Hematopoietic multipotent progenitor cell (in vitro differentiated cells): Measurements from ENCODE around the gene KASH5. TPM values are rescaled to one million over a fixed set of nuclear protein-coding genes. Genes with fewer than 3 reads are reported as not detected.

Experiments used
- DNase-seq, 3 donors: peaks; one replicate each; pipeline ENCODE4 v3.0.0-alpha.2; 2011 to 2015; ENCODE audit warnings: low read depth in 2 of 3, low spot score in 2 of 3
- total RNA-seq: library from RNA; depleted of rRNA; stranded (reverse); fragments of >200 nt; gene quantifications from one replicate; pipeline ENCODE4 v1.2.3, GENCODE V29; 2012

The KASH5 gene
- total RNA-seq, 1 donor, result 0.27 TPM

DNA sequence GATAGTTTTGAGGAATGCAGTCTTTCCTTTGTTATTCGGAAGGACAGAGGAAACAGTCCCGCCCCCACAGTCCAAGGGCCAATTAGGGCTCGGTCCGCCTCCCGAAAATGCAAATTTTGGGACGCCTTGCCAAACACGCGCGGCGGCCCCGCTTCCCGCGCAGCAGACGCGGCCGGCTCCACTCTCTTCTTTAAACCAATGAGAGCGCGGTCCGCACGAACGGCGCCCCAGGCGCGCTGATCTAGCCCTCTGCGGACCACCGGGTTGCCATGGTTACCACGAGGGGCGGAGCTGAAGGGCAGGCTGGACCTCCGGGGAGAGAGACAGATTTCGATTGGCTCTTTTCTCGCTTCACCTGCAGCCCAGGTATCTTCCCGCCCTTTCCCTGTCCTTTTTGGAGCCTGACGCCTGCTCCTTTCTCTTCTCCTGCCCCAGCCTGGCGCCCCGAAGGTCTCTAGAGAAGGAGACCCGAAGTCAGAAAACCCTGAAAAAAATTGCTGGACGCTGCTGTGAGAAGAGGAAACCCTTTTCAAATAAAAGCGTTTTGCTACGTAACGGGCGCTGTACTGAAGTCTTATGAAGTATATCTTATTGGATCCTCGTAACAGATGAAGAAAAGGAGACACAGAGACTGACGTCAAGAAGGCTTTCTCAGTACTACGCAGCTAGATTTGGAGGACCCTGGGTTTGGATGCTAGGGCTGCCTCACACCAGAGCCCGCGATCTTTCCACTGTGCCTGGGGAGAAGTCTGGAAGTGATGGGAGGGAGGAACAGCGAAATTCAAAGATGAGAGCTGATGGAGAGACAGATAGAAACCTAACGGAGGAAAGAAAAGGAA, 33.2 kb downstream of the KASH5 start:
- DNase-seq, result peak in 2 of 3 donors; percentile 63 to 67

GRCh38 chr19:49421878-49422202, 33.8 kb downstream of the KASH5 start:
- DNase-seq, result no peak

GRCh38 chr19:49422407-49423070, 34.5 kb downstream of the KASH5 start:
- peak in 1 of 3 donors; percentile 59 for DNase-seq

GRCh38 chr19:49423071-49423984, 35.3 kb downstream of the KASH5 start, which contains the start of gene PTH2:
TSS of gene PTH2 (minus strand) at chr19:49423441. CDS start at chr19:49423339, 102 bp downstream.
- no peak for DNase-seq

DNA sequence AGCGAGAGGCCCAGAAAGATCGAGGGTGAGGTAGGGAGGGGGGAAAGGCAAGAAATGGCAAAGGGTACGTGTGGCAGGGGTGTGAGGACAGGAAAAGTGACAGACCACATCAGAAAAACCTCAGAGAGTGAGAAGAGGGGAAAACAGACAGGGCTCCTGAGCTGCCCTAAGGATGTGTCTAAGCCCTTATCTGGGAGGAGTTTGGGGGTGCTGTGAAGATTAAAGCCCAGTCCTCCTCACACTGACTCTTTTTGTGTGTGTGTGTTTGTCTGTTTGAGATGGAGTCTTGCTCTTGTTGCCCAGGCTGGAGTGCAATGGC, 35.9 kb downstream of the KASH5 start:
- DNase-seq, result no peak

- DNase-seq, result no peak
These were observed 37.1 kb downstream of the KASH5 start, which contains the start of gene GFY for GRCh38 chr19:49425178-49425577. TSS of gene GFY (plus strand) at chr19:49425388. CDS start at chr19:49426431, 1,043 bp downstream.

GRCh38 chr19:49425922-49426592, 38.0 kb downstream of the KASH5 start:
- DNase-seq, result no peak

- no peak for DNase-seq
These were observed 39.3 kb downstream of the KASH5 start for GRCh38 chr19:49427339-49427738.

DNA sequence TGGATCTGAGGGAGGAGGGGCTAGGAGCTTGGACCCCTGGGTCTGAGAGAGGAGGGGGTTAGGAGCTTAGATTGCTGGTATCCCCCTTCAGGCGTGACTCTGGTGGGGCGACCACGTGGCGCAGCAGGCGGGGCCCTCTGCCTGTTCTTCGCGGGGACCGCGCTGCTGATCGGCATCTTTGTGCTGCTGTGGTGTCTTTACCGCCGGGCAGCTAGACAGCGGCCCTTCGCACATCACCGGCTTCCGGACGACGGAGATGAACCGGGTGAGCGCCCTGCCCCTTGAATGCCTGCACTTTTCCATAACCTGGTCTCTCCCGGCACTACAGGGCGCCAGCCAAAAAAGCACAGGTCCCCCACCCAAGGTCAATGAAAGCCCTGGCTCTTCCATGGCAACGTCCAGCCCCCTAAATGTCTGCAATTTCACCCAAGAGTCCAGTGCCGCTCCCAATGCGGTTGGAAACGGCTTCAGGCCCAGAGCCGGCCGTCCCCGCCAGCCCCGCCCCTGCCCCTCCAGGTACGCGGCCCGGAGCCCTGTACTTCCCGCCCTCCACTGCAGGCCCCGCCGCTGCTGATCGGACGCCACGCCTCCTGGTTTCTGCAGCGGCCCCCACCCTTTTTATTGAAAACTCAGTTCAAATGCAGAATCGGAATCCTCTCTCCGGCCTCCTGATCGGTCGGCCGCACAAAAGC, 40.0 kb downstream of the KASH5 start:
- no peak for DNase-seq

DNA sequence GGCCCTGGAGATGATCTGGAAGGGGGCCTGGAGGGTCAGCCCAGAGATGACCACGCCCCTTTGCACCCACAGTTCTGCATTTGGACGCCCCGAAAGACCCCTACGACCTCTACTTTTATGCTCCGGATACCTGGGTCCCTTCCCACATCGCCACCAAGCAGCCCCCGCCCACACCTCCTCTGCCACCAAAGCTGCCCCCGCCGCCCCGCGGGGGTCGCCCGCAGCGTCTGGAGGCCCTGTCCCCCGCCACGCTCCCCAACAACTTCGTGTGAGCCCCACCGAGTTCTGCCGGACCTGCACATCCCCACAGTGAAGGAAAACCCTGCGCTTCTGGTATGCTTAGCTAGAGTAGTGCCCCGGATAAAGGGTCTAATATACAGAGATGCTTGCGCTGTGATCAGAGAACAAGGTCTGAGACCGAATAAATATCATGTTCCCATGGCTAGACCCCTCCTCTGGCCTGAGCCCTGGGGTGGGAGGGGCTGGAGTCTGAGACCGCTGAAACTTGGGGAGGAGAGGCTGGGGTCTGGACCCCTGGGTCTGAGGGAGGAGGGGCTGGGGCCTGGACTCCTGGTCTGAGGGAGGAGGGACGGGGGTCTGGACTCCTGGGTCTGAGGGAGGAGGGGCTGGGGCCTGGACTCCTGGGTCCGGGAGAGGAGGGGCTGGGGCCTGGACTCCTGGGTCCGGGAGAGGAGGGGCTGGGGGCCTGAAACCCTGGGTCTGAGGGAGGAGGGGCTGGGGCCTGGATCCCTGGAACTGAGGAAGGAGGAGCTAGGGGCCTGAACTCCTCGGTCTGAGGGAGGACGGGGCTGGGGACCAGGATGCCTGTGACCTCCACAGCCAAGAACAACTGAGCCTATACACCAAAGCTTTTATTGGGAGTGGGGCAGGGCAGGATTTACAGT, 40.8 kb downstream of the KASH5 start:
- no peak for DNase-seq

DNA sequence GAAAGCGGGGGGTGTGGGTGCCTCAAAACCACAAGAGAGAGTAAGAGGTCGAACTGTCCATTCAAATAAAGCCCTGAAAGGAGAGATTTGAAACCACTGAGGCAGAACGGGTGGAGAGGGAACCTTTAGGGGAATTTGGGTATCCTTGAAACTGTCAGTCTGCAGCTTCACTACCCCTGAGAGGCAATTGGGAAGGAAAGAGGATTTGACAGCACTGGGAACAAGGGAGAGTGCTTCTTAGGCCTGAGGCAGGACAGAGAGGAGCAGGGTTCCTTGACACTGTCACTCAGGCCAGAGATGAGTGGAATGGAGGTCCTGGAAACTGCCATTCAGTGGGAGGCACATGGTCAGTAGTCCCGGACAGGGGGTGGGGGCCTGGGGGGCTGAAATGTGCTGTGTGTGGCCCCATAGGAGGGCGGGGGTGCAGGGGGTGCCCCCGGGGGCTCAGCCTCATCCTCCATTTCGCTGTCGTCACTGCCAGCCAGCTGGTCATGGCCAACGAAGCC, 42.2 kb downstream of the KASH5 start:
- no peak for DNase-seq

DNA sequence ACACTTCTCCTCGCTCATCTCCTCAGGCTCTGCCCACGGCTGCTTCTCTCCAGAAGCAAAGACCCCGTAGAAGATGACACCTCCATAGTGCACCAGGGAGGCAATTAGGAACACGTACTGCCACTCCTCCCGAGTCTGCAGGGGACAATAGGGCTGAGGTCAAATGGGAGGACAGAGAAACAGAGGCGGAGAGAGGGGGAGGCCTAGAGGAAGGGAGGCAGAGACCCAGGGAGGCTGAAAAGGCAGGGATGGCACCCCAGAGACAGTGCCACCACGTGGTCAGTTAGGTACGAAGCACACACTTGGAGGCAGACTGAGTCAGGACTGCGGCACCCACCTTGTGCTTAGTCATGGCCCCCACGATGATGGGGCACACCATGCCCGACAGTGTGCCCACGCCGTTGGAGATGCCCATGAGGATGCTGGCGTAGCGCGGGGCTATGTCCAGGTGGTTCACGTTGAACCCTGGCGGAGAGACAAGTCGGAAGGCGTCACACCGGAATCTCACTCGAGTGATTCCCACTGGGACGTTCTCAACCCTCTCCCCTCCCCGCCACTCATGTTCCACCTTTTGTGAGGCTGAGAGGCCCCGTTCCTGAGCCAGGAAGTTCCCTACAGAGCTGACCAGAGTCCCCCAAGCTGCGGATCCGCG, 42.8 kb downstream of the KASH5 start:
- DNase-seq, result no peak

- peak in 1 of 3 donors; percentile 42 for DNase-seq
These were observed 43.3 kb downstream of the KASH5 start for GRCh38 chr19:49431330-49431749.

GRCh38 chr19:49432141-49433073, 44.4 kb downstream of the KASH5 start:
- no peak for DNase-seq

GRCh38 chr19:49433240-49433901, 45.3 kb downstream of the KASH5 start:
- no peak for DNase-seq

- no peak for DNase-seq
These were observed 47.0 kb downstream of the KASH5 start for GRCh38 chr19:49434907-49435583.
